Measurements from ENCODE around the gene ANKH.

- TF ChIP-seq YY1 (IDR thresholded peaks at IDR 0.05; ENCODE audit: extremely low read depth, insufficient replicate concordance, low read depth, low read length) (no peak), POLR2AphosphoS5 (IDR thresholded peaks at IDR 0.05; ENCODE audit: low read depth, low read length) (no peak), EZH2phosphoT487 (IDR thresholded peaks at IDR 0.05; ENCODE audit: borderline replicate concordance) (no peak), TCF7L2 (IDR thresholded peaks at IDR 0.05; ENCODE audit: borderline replicate concordance, extremely low read depth, insufficient read depth, insufficient read length) (no peak), CTCF (IDR thresholded peaks at IDR 0.05 in 2 of 3, conservative IDR thresholded peaks at IDR 0.05 in 1 of 3; ENCODE audit: borderline replicate concordance in 1 of 3, insufficient read depth in 1 of 3, low read depth in 2 of 3, low read length in 2 of 3) (no peak), POLR2A (IDR thresholded peaks at IDR 0.05; ENCODE audit: borderline replicate concordance, extremely low read depth, insufficient read depth, insufficient read length) (no peak), JUND (IDR thresholded peaks at IDR 0.05) (no peak), ZFX (IDR thresholded peaks at IDR 0.05) (no peak), EGR1 (IDR thresholded peaks at IDR 0.05; ENCODE audit: low read depth) (no peak)
These were observed 166.0 kb downstream of the ANKH start for GRCh38 chr5:14705556-14705955.
